SK-N-SH (cell line): ENCODE results near the gene RBM19. TPM values are rescaled to one million over a fixed set of nuclear protein-coding genes. Genes with fewer than 3 reads are reported as not detected.

Experiments used
- CTCF ChIA-PET: fragments of 300-600, 350-600 bp; formaldehyde crosslinking; extraction: SDS; loops from one replicate; lab custom pipeline; 2021; lab: Yijun Ruan, JAX
- POLR2A ChIA-PET: fragments of 350-600 bp; sonication (Branson Sonifier 250); formaldehyde crosslinking; extraction: SDS; loops from one replicate; lab custom pipeline; 2020; ENCODE audit warnings: antibody characterized with exemption, inconsistent platforms; lab: Yijun Ruan, JAX
- DNase-seq: peaks from one replicate; pipeline ENCODE4 v3.0.0; 2012
- H2AFZ ChIP-seq: fragments of 200-600 bp; sonication (generic); 2 replicates; pipeline ENCODE4 v1.8.1; 2016; ENCODE audit warnings: antibody characterized with exemption, mild to moderate bottlenecking, low read depth
- H3F3A ChIP-seq: fragments of 200-600 bp; sonication (generic); replicated peaks from 2 replicates; pipeline ENCODE3; 2016; ENCODE audit warnings: antibody characterized with exemption, mild to moderate bottlenecking; ENCODE audit not compliant: insufficient read depth
- H3K27ac ChIP-seq, 2 experiments: fragments of 200-500 bp in 1 of 2; fragments of 200-600 bp in 1 of 2; sonication (Bioruptor generic) in 1 of 2; sonication (generic), shearing (Covaris generic) in 1 of 2; 2 replicates each; pipeline versions ENCODE4 v1.5.1 to v1.6.1; 2014 to 2016; ENCODE audit warnings: low read depth in 2 of 2, inconsistent platforms in 1 of 2, low read length in 1 of 2, mild to moderate bottlenecking in 1 of 2, mixed read lengths in 1 of 2
- H3K27me3 ChIP-seq: fragments of 200-600 bp; sonication (generic), shearing (Covaris generic); 2 replicates; pipeline ENCODE4 v1.6.1; 2016; ENCODE audit warnings: mixed run types; ENCODE audit not compliant: insufficient read depth
- H3K36me3 ChIP-seq, 2 experiments: fragments of 200-500 bp in 1 of 2; fragments of 200-600 bp in 1 of 2; sonication (Bioruptor generic) in 1 of 2; sonication (generic) in 1 of 2; replicated peaks in 1 of 2; 2 replicates each; pipeline versions ENCODE3 to v1.5.1; 2014 to 2016; ENCODE audit warnings: low read length in 1 of 2, mild to moderate bottlenecking in 1 of 2; ENCODE audit not compliant: insufficient read depth in 2 of 2, control insufficient read depth in 1 of 2
- H3K4me1 ChIP-seq, 2 experiments: fragments of 200-500 bp in 1 of 2; fragments of 200-600 bp in 1 of 2; sonication (Bioruptor generic) in 1 of 2; sonication (generic), shearing (Covaris generic) in 1 of 2; 2 replicates each; pipeline versions ENCODE4 v1.5.1 to v1.6.1; 2014 to 2016; ENCODE audit warnings: low read depth in 1 of 2, low read length in 1 of 2, mixed run types in 1 of 2; ENCODE audit not compliant: insufficient read depth in 2 of 2, control insufficient read depth in 1 of 2
- H3K4me2 ChIP-seq: fragments of 200-600 bp; sonication (generic), shearing (Covaris generic); 2 replicates; pipeline ENCODE4 v1.6.1; 2017; ENCODE audit warnings: mixed run types
- H3K4me3 ChIP-seq, 2 experiments: fragments of 200-500 bp in 1 of 2; fragments of 200-600 bp in 1 of 2; sonication (Bioruptor generic) in 1 of 2; sonication (generic), shearing (Covaris generic) in 1 of 2; 2 replicates each; pipeline versions ENCODE4 v1.5.1 to v1.8.1; 2014 to 2016; ENCODE audit warnings: low read depth in 2 of 2, inconsistent platforms in 1 of 2, low read length in 1 of 2, mild to moderate bottlenecking in 1 of 2, mixed read lengths in 1 of 2, moderate library complexity in 1 of 2
- H3K79me2 ChIP-seq: fragments of 200-600 bp; sonication (generic); 2 replicates; pipeline ENCODE4 v1.8.1; 2017; ENCODE audit warnings: mild to moderate bottlenecking; ENCODE audit not compliant: insufficient read depth
- H3K9ac ChIP-seq: fragments of 200-600 bp; sonication (generic); 2 replicates; pipeline ENCODE4 v1.6.1; 2017; ENCODE audit warnings: mixed run types
- H3K9me2 ChIP-seq: fragments of 200-600 bp; sonication (generic); 2 replicates; pipeline ENCODE4 v1.6.1; 2017; ENCODE audit warnings: mixed run types
- H3K9me3 ChIP-seq: fragments of 200-600 bp; sonication (generic); 2 replicates; pipeline ENCODE4 v1.6.1; 2017; ENCODE audit warnings: mixed run types, mild to moderate bottlenecking, moderate library complexity
- H4K20me1 ChIP-seq: fragments of 200-600 bp; sonication (generic); 2 replicates; pipeline ENCODE4 v1.6.1; 2017; ENCODE audit warnings: mild to moderate bottlenecking, mixed run types; ENCODE audit not compliant: insufficient read depth
- EP300 ChIP-seq, 2 experiments: IDR thresholded peaks; 2 replicates each; pipeline versions ENCODE4 v1.4.0 to v1.6.1; 2012; ENCODE audit warnings: borderline replicate concordance in 1 of 2, low read depth in 1 of 2, low read length in 1 of 2
- EZH2phosphoT487 ChIP-seq: fragments of 200-600 bp; sonication (generic); IDR thresholded peaks from 2 replicates; pipeline ENCODE4 v1.6.1; 2017; ENCODE audit warnings: low read depth, mixed run types, mild to moderate bottlenecking, antibody characterized with exemption, moderate library complexity, borderline replicate concordance
- FOXM1 ChIP-seq: IDR thresholded peaks from 2 replicates; pipeline ENCODE4 v1.4.0; 2012; ENCODE audit warnings: low read depth, mild to moderate bottlenecking
- GABPA ChIP-seq: IDR thresholded peaks from 2 replicates; pipeline ENCODE4 v1.4.0; 2012; ENCODE audit warnings: low read depth, mild to moderate bottlenecking
- JUND ChIP-seq: IDR thresholded peaks from 2 replicates; pipeline ENCODE4 v1.4.0; 2012
- MAX ChIP-seq: IDR thresholded peaks from 2 replicates; pipeline ENCODE4 v1.4.0; 2012; ENCODE audit warnings: low read depth
- MEF2A ChIP-seq: IDR thresholded peaks from 2 replicates; pipeline ENCODE4 v1.4.0; 2012; ENCODE audit warnings: low read depth, borderline replicate concordance
- MXI1 ChIP-seq: IDR thresholded peaks from 2 replicates; pipeline ENCODE4 v1.6.1; 2012; ENCODE audit warnings: mild to moderate bottlenecking, low read depth, low read length, improper control_type of control experiment
- NFIC ChIP-seq: IDR thresholded peaks from 2 replicates; pipeline ENCODE4 v1.4.0; 2012; ENCODE audit warnings: borderline replicate concordance
- NRF1 ChIP-seq: IDR thresholded peaks from 2 replicates; pipeline ENCODE4 v1.6.1; 2012; ENCODE audit warnings: low read depth, mild to moderate bottlenecking, low read length
- PBX3 ChIP-seq: IDR thresholded peaks from 2 replicates; pipeline ENCODE4; 2012
- RCOR1 ChIP-seq: fragments of 150-350 bp; IDR thresholded peaks from 2 replicates; pipeline ENCODE4 v1.6.1; 2017; ENCODE audit warnings: antibody characterized with exemption, low read length
- ZBTB33 ChIP-seq: IDR thresholded peaks from 2 replicates; pipeline ENCODE4 v1.4.0; 2012; ENCODE audit warnings: low read depth, borderline replicate concordance
- WGBS: methylation state at CpG from one replicate; pipeline ENCODE4 v1.1.6; 2017; ENCODE audit warnings: low lambda C conversion rate; 5-methylcytosine and 5-hydroxymethylcytosine counted together
- polyA plus RNA-seq, 3 experiments: library from polyadenylated mRNA; depleted of rRNA; stranded (reverse); fragments of >200 nt; gene quantifications; 2 replicates each; pipeline ENCODE4 v1.2.3, GENCODE V29; 2012

Gene RBM19
- polyA plus RNA-seq, 1 of the 3 experiments (the other 2 are of a cell fraction): 16.6 TPM

GRCh38 chr12:113847856-113848255 lies 118.3 kb downstream of the RBM19 start (continued):
- TF ChIP-seq NFIC (no peak), FOXM1 (no peak), MAX (no peak), PBX3 (no peak)

GRCh38 chr12:113846883-113847755 lies 119.0 kb downstream of the RBM19 start:
- Histone ChIP-seq H3K9me2 (no peaks in the 10 kb centered on the region), H3K4me3 (no peak overlapping the region), H3K36me3 (peaks cover 0 to 11% of the 10 kb centered on the region in 2 experiments), H3K4me2 (no peak overlapping the region), H3K9me3 (no peaks in the 10 kb centered on the region), H3K79me2 (no peaks in the 10 kb centered on the region), H2AFZ (no peak overlapping the region), H3F3A (no peaks in the 10 kb centered on the region), H3K9ac (no peak overlapping the region), H3K4me1 (peaks cover 0 to 23% of the 10 kb centered on the region in 2 experiments; a peak in 1 of 4 replicates), H3K27ac (no peak overlapping the region), H3K27me3 (no peaks in the 10 kb centered on the region), H4K20me1 (no peaks in the 10 kb centered on the region)
- TF ChIP-seq EZH2phosphoT487 (no peak), FOXM1 (no peak), MXI1 (no peak), ZBTB33 (no peak), EP300 (IDR thresholded peaks at IDR 0.05; ENCODE audit: borderline replicate concordance in 1 of 2, low read depth in 1 of 2, low read length in 1 of 2) (no peak), JUND (no peak), GABPA (no peak), MEF2A (no peak), NRF1 (no peak), RCOR1 (no peak)
- ChIA-PET CTCF (no interaction called here), POLR2A (no interaction called here)
- 96% methylated on average over 15 of the region's 18 CpGs for whole genome bisulfite sequencing
- no peak for DNase-seq
